ENCODE measurements around the gene RBP7.

DNA sequence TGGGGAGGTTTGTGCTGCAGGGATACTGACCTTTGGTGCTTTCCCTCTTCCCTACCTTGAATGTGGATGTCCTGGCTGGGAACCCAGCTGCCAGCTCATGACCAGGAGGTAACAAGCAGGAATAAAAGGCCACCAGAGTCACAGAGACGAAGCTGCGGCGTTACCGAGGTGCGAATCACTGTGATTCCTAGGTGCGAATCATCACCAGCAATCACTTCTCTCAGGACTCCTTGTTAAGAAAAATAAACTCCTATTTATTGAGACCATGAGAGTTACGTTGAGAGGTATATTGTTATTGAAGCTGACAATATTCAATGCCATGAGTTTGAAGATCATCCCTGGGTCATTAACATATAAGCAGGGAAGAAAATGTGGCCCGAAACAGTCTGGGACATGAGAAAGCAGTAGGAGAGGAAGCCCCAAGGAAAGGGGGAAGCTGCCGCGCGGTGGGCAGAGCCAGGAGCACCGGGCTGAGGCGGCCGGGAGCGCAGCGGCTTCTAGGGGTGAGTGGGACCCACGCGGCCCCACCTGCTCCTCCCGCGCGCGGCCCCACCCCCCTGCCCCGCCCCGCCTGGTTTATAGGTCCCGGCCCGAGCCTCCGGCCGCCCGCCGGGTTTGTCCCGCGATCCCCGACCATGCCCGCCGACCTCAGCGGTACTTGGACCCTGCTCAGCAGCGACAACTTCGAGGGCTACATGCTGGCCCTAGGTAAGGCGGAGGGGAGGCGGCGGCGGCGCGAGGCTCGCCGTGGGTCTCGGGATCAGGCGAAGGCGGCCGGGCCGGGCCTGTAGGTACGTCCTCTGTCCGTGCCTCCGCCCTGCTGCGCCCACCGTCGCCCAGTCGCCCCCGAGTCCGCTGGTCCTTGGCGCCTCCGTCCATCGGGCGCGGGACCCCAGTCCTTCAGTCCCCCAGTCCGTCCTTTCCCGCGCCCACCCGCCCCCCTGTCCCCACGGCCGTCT lies at the start of gene RBP7:
- TF ChIP-seq, protein P1, sequence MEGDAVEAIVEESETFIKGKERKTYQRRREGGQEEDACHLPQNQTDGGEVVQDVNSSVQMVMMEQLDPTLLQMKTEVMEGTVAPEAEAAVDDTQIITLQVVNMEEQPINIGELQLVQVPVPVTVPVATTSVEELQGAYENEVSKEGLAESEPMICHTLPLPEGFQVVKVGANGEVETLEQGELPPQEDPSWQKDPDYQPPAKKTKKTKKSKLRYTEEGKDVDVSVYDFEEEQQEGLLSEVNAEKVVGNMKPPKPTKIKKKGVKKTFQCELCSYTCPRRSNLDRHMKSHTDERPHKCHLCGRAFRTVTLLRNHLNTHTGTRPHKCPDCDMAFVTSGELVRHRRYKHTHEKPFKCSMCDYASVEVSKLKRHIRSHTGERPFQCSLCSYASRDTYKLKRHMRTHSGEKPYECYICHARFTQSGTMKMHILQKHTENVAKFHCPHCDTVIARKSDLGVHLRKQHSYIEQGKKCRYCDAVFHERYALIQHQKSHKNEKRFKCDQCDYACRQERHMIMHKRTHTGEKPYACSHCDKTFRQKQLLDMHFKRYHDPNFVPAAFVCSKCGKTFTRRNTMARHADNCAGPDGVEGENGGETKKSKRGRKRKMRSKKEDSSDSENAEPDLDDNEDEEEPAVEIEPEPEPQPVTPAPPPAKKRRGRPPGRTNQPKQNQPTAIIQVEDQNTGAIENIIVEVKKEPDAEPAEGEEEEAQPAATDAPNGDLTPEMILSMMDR (conservative IDR thresholded peaks at IDR 0.05; ENCODE audit: low read depth, low read length), result no peak
- TF ChIP-seq EZH2phosphoT487 (IDR thresholded peaks at IDR 0.05; ENCODE audit: borderline replicate concordance, low read length), result no peak
- TF ChIP-seq EZH2 (IDR thresholded peaks at IDR 0.05; ENCODE audit: low read length, unreplicated experiment), result no peak
